ENCODE results near the gene EXOC8.

- no peak for TF ChIP-seq FOS (IDR thresholded peaks at IDR 0.05; ENCODE audit: borderline replicate concordance, insufficient read depth, low read length)
- TF ChIP-seq, protein P1, sequence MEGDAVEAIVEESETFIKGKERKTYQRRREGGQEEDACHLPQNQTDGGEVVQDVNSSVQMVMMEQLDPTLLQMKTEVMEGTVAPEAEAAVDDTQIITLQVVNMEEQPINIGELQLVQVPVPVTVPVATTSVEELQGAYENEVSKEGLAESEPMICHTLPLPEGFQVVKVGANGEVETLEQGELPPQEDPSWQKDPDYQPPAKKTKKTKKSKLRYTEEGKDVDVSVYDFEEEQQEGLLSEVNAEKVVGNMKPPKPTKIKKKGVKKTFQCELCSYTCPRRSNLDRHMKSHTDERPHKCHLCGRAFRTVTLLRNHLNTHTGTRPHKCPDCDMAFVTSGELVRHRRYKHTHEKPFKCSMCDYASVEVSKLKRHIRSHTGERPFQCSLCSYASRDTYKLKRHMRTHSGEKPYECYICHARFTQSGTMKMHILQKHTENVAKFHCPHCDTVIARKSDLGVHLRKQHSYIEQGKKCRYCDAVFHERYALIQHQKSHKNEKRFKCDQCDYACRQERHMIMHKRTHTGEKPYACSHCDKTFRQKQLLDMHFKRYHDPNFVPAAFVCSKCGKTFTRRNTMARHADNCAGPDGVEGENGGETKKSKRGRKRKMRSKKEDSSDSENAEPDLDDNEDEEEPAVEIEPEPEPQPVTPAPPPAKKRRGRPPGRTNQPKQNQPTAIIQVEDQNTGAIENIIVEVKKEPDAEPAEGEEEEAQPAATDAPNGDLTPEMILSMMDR (IDR thresholded peaks at IDR 0.05; ENCODE audit: extremely low read depth in 1 of 2, insufficient read depth in 1 of 2, low read depth in 1 of 2, low read length in 2 of 2) = no peak
- TF ChIP-seq GATA2 (IDR thresholded peaks at IDR 0.05; ENCODE audit: insufficient read depth, insufficient read length, low read depth, low read length) = no peak
- TF ChIP-seq EZH2 (IDR thresholded peaks at IDR 0.05; ENCODE audit: borderline replicate concordance, low read depth, low read length, severe bottlenecking) = no peak
- TF ChIP-seq POLR2A (IDR thresholded peaks at IDR 0.05; ENCODE audit: low read depth, low read length) = no peak
Measured at GRCh38 chr1:231318015-231318355, 19.7 kb downstream of the EXOC8 start.

All from endothelial cell of umbilical vein (primary cell).